ENCODE data around the gene TPCN2. TPM values are rescaled to one million over a fixed set of nuclear protein-coding genes. Genes with fewer than 3 reads are reported as not detected.

The TPCN2 gene
- polyA plus RNA-seq, 2 donors: 6.5 to 12.1 TPM

DNA sequence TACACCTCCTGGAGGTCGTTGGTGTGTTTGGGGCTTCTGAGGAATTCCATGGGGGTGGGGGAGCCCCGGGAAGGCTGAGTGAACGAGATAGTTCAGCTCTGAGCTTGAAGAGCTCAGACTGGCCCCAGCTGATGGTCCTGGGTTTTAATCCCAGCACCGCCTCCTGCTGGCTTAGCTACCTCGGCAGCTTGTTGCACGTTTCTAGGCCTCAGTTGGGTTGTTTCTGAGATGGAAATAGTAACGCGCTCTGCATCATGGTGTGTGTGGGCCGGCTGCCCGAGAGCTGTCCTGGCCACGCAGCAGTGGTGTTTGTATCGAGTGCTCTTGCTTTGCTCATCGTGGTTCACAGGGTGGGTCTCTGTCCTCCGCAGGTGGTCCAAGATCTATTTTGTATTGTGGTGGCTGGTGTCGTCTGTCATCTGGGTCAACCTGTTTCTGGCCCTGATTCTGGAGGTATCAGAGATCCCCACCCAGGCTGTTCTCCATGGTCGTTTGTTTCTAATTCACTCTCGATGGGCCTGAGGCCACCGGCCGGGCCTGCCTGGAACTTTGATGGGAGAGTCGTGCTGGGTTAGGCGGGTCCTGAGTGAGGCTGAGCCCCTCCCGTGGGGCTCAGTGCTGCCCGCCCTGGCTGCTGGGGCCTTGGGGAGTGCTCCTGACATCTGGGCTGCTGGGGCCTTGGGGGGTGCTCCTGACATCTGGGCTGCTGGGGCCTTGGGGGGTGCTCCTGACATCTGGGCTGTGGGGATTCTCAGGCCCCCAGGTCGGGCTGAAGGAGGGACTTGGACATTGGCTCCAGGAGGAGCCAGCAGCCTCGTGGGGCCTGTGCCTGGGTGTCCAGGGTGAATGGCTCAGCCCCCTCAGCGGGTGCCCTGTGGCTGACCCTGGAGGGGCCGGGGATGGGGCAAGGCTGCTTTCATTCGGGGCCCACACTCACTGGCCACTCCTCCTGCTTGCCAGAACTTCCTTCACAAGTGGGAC, 37.7 kb downstream of the TPCN2 start:
- Histone ChIP-seq H3K27ac (ENCODE audit: low read depth in 2 of 2, low read length in 1 of 2) (peak overlapping the region; percentile 42 to 73), H3K27me3 (ENCODE audit: control insufficient read depth in 1 of 2, insufficient read depth in 2 of 2, low read length in 2 of 2) (no peaks in the 10 kb centered on the region), H3K4me3 (ENCODE audit: low read depth in 1 of 2, low read length in 2 of 2) (no peak overlapping the region), H3K36me3 (ENCODE audit: control insufficient read depth in 2 of 2, insufficient read depth in 2 of 2, low read length in 1 of 2) (peaks cover 4 to 34% of the 10 kb centered on the region in 2 donors), H3K9me3 (ENCODE audit: control insufficient read depth in 2 of 2, insufficient read depth in 1 of 2, low read depth in 1 of 2, low read length in 1 of 2) (no peaks in the 10 kb centered on the region), H3K4me1 (ENCODE audit: control insufficient read depth in 2 of 2, insufficient read depth in 2 of 2, low read length in 1 of 2) (peaks cover 0 to 3% of the 10 kb centered on the region in 2 donors)
- WGBS, 2 donors: 65 to 73% methylated on average over 28 of the region's 28 CpGs

DNA sequence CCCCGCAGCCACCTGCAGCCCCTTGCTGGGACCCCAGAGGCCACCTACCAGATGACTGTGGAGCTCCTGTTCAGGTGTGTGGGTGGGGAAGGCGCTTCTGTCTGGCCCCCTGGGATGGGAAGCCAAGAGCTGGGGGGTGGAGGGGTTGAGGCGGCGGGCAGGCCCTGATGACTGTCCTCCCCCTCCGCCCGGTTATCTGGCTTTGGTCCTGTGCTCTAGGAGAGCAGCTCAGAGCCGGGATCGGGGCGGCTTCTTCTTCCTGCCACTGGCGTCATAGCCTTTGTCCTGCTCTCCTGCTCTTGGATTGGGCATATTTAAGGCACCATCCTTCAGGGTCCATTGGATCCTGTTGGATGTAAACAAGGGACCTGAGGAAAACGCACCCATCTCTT, 38.4 kb downstream of the TPCN2 start:
- Histone ChIP-seq H3K4me1 (ENCODE audit: control insufficient read depth in 2 of 2, insufficient read depth in 2 of 2, low read length in 1 of 2) (peaks cover 0 to 3% of the 10 kb centered on the region in 2 donors), H3K9me3 (ENCODE audit: control insufficient read depth in 2 of 2, insufficient read depth in 1 of 2, low read depth in 1 of 2, low read length in 1 of 2) (no peaks in the 10 kb centered on the region), H3K27me3 (ENCODE audit: control insufficient read depth in 1 of 2, insufficient read depth in 2 of 2, low read length in 2 of 2) (no peaks in the 10 kb centered on the region), H3K36me3 (ENCODE audit: control insufficient read depth in 2 of 2, insufficient read depth in 2 of 2, low read length in 1 of 2) (peaks cover 4 to 28% of the 10 kb centered on the region in 2 donors), H3K27ac (ENCODE audit: low read depth in 2 of 2, low read length in 1 of 2) (peak overlapping the region; percentile 42 to 73), H3K4me3 (ENCODE audit: low read depth in 1 of 2, low read length in 2 of 2) (no peak overlapping the region)
- WGBS, 2 donors: 68 to 70% methylated on average over 10 to 11 of the region's 11 CpGs

DNA sequence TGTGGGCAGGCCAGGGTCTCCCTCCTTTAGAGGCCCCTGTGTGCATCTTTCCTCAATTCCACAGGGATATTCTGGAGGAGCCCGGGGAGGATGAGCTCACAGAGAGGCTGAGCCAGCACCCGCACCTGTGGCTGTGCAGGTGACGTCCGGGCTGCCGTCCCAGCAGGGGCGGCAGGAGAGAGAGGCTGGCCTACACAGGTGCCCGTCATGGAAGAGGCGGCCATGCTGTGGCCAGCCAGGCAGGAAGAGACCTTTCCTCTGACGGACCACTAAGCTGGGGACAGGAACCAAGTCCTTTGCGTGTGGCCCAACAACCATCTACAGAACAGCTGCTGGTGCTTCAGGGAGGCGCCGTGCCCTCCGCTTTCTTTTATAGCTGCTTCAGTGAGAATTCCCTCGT, 39.1 kb downstream of the TPCN2 start:
- Histone ChIP-seq H3K36me3 (ENCODE audit: control insufficient read depth in 2 of 2, insufficient read depth in 2 of 2, low read length in 1 of 2) (peaks cover 4 to 24% of the 10 kb centered on the region in 2 donors), H3K4me1 (ENCODE audit: control insufficient read depth in 2 of 2, insufficient read depth in 2 of 2, low read length in 1 of 2) (peaks cover 0 to 3% of the 10 kb centered on the region in 2 donors), H3K27ac (ENCODE audit: low read depth in 2 of 2, low read length in 1 of 2) (peak overlapping the region; percentile 42 to 73), H3K27me3 (ENCODE audit: control insufficient read depth in 1 of 2, insufficient read depth in 2 of 2, low read length in 2 of 2) (no peaks in the 10 kb centered on the region), H3K4me3 (ENCODE audit: low read depth in 1 of 2, low read length in 2 of 2) (no peak overlapping the region), H3K9me3 (ENCODE audit: control insufficient read depth in 2 of 2, insufficient read depth in 1 of 2, low read depth in 1 of 2, low read length in 1 of 2) (no peaks in the 10 kb centered on the region)
- 83 to 84% methylated on average over 14 of the region's 14 CpGs for WGBS, 2 donors

DNA sequence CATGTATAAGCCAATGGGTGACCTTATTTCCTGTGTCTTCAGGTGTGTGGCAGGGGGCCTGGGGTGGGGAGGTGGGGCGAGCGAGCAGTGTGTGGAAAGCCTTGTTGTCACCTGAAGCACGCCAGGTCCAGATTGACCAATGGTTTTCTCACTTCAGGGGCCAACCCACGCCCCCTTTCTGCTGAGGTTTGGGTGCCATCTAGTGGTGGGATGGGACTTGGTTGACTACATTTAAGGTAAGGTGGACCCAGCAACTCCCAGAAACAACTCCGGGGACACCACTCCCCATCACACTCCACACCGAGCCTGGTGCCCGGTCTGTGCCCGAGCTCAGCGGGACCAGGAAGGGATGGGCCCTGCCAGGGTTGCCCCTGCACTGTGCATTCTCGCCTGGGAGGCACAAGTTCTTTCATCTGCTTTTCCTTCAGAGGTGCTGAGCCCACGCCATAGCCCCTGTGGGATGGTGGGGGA, 40.0 kb downstream of the TPCN2 start:
- 27 to 35% methylated on average over 11 of the region's 11 CpGs for WGBS, 2 donors
- Histone ChIP-seq H3K4me3 (ENCODE audit: low read depth in 1 of 2, low read length in 2 of 2) (no peak overlapping the region), H3K9me3 (ENCODE audit: control insufficient read depth in 2 of 2, insufficient read depth in 1 of 2, low read depth in 1 of 2, low read length in 1 of 2) (no peaks in the 10 kb centered on the region), H3K27ac (ENCODE audit: low read depth in 2 of 2, low read length in 1 of 2) (peak overlapping the region in 1 of 2 donors; percentile 27), H3K4me1 (ENCODE audit: control insufficient read depth in 2 of 2, insufficient read depth in 2 of 2, low read length in 1 of 2) (peaks cover 0 to 3% of the 10 kb centered on the region in 2 donors), H3K36me3 (ENCODE audit: control insufficient read depth in 2 of 2, insufficient read depth in 2 of 2, low read length in 1 of 2) (peaks cover 4 to 16% of the 10 kb centered on the region in 2 donors), H3K27me3 (ENCODE audit: control insufficient read depth in 1 of 2, insufficient read depth in 2 of 2, low read length in 2 of 2) (no peaks in the 10 kb centered on the region)

- Histone ChIP-seq H3K27ac (ENCODE audit: low read depth in 2 of 2, low read length in 1 of 2) (no peak overlapping the region), H3K27me3 (ENCODE audit: control insufficient read depth in 1 of 2, insufficient read depth in 2 of 2, low read length in 2 of 2) (no peaks in the 10 kb centered on the region), H3K36me3 (ENCODE audit: control insufficient read depth in 2 of 2, insufficient read depth in 2 of 2, low read length in 1 of 2) (peaks cover 4 to 13% of the 10 kb centered on the region in 2 donors), H3K9me3 (ENCODE audit: control insufficient read depth in 2 of 2, insufficient read depth in 1 of 2, low read depth in 1 of 2, low read length in 1 of 2) (no peaks in the 10 kb centered on the region), H3K4me1 (ENCODE audit: control insufficient read depth in 2 of 2, insufficient read depth in 2 of 2, low read length in 1 of 2) (peaks cover 0 to 3% of the 10 kb centered on the region in 2 donors), H3K4me3 (ENCODE audit: low read depth in 1 of 2, low read length in 2 of 2) (no peak overlapping the region)
- WGBS, 2 donors: 47 to 49% methylated on average over 15 of the region's 15 CpGs
These were observed 40.5 kb downstream of the TPCN2 start for GRCh38 chr11:69089258-69089657.

DNA sequence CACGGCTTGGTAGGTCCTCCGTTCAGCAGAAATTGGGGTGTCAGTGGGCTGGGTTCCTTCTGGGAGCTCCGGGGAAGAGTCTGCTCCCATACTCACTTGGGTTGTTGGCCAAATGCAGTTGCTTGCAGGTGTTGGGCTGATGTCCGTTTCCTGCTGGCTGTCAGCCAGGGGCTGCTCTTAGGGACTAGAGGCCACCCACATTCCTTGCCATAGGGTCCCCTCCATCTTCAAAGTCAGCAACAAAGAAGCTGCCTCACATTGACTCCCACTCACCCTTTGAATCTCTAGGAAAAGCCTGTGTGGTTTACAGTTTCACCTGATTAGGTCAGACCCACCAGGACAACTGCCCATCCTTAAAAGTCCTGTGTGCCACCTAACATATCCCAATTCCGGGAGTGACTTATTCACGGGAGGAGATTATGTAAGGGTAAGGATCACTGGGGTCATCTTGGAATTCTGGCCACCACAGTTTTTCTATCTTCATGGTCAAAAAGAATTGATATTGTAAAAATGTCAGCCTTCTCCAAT, 43.0 kb downstream of the TPCN2 start:
- H3K9me3 ChIP-seq (ENCODE audit: control insufficient read depth in 2 of 2, insufficient read depth in 1 of 2, low read depth in 1 of 2, low read length in 1 of 2): no peaks in the 10 kb centered on the region
- H3K36me3 ChIP-seq (ENCODE audit: control insufficient read depth in 2 of 2, insufficient read depth in 2 of 2, low read length in 1 of 2): peaks cover 4 to 8% of the 10 kb centered on the region in 2 donors
- H3K27me3 ChIP-seq (ENCODE audit: control insufficient read depth in 1 of 2, insufficient read depth in 2 of 2, low read length in 2 of 2): no peaks in the 10 kb centered on the region
- H3K27ac ChIP-seq (ENCODE audit: low read depth in 2 of 2, low read length in 1 of 2): no peak overlapping the region
- peaks cover 0 to 3% of the 10 kb centered on the region in 2 donors for H3K4me1 ChIP-seq (ENCODE audit: control insufficient read depth in 2 of 2, insufficient read depth in 2 of 2, low read length in 1 of 2)
- no peak overlapping the region for H3K4me3 ChIP-seq (ENCODE audit: low read depth in 1 of 2, low read length in 2 of 2)
- 93 to 97% methylated on average over 6 of the region's 6 CpGs for WGBS, 2 donors

DNA sequence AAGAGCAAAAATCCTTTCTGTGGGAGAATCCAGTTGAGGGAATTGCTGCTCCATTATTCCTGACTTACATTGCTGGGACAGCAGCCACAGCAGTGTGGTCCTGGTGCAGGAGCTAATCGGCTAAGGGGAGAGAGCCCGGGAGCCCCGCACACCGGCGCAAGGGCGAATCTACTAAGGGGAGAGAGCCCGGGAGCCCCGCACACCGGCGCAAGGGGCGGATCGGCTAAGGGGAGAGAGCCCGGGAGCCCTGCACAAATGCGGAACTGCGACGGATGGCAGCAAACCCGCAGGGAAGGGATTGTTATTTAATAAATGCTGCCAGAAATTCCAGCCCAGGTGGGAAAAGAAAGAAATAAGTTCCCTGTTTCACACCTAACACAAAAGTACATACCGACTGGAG, 43.5 kb downstream of the TPCN2 start:
- no peaks in the 10 kb centered on the region for H3K9me3 ChIP-seq (ENCODE audit: control insufficient read depth in 2 of 2, insufficient read depth in 1 of 2, low read depth in 1 of 2, low read length in 1 of 2)
- H3K27ac ChIP-seq (ENCODE audit: low read depth in 2 of 2, low read length in 1 of 2): no peak overlapping the region
- no peaks in the 10 kb centered on the region for H3K27me3 ChIP-seq (ENCODE audit: control insufficient read depth in 1 of 2, insufficient read depth in 2 of 2, low read length in 2 of 2)
- WGBS, 2 donors: 94% methylated on average over 18 of the region's 18 CpGs
- peaks cover under 1 to 8% of the 10 kb centered on the region in 2 donors for H3K36me3 ChIP-seq (ENCODE audit: control insufficient read depth in 2 of 2, insufficient read depth in 2 of 2, low read length in 1 of 2)
- no peak overlapping the region for H3K4me3 ChIP-seq (ENCODE audit: low read depth in 1 of 2, low read length in 2 of 2)
- peaks cover 0 to 3% of the 10 kb centered on the region in 2 donors for H3K4me1 ChIP-seq (ENCODE audit: control insufficient read depth in 2 of 2, insufficient read depth in 2 of 2, low read length in 1 of 2)

DNA sequence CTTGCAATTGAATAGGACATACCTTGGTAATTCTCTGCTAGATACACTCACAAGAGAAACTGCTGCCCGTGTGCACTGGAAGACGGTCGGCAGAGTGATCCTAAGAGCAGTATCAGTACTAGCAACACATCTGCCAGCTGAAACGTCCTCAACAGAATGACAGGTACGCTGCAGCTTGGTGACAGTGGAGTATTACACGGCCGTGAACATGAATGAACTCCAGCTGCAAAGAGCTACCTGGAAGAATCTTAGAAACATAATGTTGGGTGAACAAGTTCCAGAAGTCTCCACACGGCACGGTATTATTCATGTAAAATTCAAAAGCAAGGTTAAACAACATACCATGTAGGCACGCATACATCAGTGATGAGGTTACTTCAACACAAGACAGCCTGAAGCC, 44.4 kb downstream of the TPCN2 start:
- Histone ChIP-seq H3K9me3 (ENCODE audit: control insufficient read depth in 2 of 2, insufficient read depth in 1 of 2, low read depth in 1 of 2, low read length in 1 of 2) (no peaks in the 10 kb centered on the region), H3K27ac (ENCODE audit: low read depth in 2 of 2, low read length in 1 of 2) (no peak overlapping the region), H3K27me3 (ENCODE audit: control insufficient read depth in 1 of 2, insufficient read depth in 2 of 2, low read length in 2 of 2) (no peaks in the 10 kb centered on the region), H3K36me3 (ENCODE audit: control insufficient read depth in 2 of 2, insufficient read depth in 2 of 2, low read length in 1 of 2) (peaks cover 0 to 2% of the 10 kb centered on the region in 2 donors), H3K4me3 (ENCODE audit: low read depth in 1 of 2, low read length in 2 of 2) (no peak overlapping the region), H3K4me1 (ENCODE audit: control insufficient read depth in 2 of 2, insufficient read depth in 2 of 2, low read length in 1 of 2) (peaks cover 2 to 3% of the 10 kb centered on the region in 2 donors)
- 86 to 87% methylated on average over 10 of the region's 10 CpGs for WGBS, 2 donors

- peaks cover 0 to 2% of the 10 kb centered on the region in 2 donors for H3K36me3 ChIP-seq (ENCODE audit: control insufficient read depth in 2 of 2, insufficient read depth in 2 of 2, low read length in 1 of 2)
- no peak overlapping the region for H3K4me3 ChIP-seq (ENCODE audit: low read depth in 1 of 2, low read length in 2 of 2)
- H3K27ac ChIP-seq (ENCODE audit: low read depth in 2 of 2, low read length in 1 of 2): no peak overlapping the region
- H3K9me3 ChIP-seq (ENCODE audit: control insufficient read depth in 2 of 2, insufficient read depth in 1 of 2, low read depth in 1 of 2, low read length in 1 of 2): no peaks in the 10 kb centered on the region
- WGBS, 2 donors: 52 to 53% methylated on average over 14 to 16 of the region's 16 CpGs
- H3K27me3 ChIP-seq (ENCODE audit: control insufficient read depth in 1 of 2, insufficient read depth in 2 of 2, low read length in 2 of 2): no peaks in the 10 kb centered on the region
- peaks cover 0 to 2% of the 10 kb centered on the region in 2 donors for H3K4me1 ChIP-seq (ENCODE audit: control insufficient read depth in 2 of 2, insufficient read depth in 2 of 2, low read length in 1 of 2)
These were observed 45.6 kb downstream of the TPCN2 start for GRCh38 chr11:69094111-69094914.
